Measurements from ENCODE around the gene VEPH1.

VEPH1 gene

DNA sequence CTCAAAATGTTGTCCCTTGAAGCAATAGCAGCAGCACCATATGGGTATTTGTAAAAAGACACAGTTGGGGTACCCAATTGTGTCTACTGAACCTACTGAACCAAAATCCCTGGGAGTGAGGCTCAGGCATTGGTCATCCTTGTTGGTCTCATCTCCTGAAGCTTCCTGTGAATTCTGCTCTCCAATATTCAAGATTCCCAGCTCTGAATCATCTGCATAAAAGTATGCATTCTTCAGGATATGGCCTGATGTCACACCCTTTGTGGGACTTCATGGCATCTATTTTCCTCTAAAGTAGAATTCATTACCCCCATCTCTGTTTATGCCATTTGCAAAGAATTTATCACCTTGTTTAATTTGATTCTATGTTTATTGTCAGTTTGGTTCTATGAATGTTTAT, 79.9 kb downstream of the VEPH1 start:
- no peak for DNase-seq

DNA sequence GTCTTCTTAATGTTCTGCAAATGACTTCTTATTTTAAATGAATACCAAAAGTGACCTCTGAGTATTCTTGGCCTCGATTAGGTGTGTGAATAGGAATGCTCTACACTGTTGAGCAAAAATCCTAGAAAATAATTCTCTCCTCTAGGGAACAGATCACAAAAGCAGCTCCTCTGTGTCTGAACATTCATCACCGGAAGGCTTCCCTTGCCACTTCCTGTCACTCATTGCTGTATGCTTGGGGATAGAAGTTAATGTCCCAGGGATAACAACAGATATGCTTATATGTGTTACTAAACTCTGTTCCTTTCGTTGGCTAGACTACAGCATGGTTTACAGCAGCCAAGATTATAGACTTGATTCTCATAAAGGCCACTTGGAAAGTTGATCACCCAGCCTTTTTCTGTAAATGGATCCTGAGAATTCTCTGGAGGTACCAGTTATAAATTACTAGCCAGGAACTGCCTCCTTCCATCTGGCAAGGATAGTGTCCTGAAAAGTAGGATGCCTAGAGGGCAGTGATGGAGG, 82.5 kb downstream of the VEPH1 start:
- DNase-seq, result no peak

DNA sequence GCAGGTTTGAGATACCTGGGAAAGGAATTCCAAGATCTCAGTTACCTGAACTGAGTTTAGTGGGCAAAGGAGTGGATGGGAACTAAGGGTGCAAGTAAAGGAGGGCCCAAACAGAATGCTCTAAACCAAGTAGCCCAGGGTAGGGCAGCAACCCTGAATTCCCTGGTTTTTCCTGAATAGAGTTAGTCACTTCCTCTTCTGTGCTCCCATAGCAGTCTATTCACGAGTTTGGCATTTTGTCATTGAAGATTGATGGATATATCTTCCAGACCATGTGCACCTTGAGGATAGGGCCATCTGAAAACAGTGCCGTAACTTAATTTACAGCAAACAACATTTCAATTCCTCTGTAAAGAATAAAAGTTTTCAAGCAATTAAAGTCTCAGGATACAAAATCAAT, 85.1 kb downstream of the VEPH1 start:
- no peak for DNase-seq

DNA sequence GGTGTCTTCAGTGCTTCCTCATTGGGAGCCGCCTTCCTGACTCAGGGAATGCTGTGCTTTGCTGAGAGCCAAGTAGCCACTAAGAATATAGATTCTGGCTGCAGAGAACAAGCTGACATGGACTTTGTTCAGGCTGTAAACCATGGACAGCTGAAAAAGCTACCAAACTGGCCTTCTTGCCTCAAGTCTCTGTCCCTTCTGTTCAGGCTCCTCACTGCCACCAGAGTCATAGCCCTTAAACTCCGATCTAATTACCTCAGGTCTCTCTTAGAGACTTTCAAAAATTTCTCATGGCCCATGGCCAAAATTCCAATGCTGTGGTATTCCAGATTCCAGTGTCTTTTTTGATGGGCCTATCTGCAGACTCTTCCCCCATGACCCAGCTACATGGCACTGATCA, 86.0 kb downstream of the VEPH1 start:
- no peak for DNase-seq

DNA sequence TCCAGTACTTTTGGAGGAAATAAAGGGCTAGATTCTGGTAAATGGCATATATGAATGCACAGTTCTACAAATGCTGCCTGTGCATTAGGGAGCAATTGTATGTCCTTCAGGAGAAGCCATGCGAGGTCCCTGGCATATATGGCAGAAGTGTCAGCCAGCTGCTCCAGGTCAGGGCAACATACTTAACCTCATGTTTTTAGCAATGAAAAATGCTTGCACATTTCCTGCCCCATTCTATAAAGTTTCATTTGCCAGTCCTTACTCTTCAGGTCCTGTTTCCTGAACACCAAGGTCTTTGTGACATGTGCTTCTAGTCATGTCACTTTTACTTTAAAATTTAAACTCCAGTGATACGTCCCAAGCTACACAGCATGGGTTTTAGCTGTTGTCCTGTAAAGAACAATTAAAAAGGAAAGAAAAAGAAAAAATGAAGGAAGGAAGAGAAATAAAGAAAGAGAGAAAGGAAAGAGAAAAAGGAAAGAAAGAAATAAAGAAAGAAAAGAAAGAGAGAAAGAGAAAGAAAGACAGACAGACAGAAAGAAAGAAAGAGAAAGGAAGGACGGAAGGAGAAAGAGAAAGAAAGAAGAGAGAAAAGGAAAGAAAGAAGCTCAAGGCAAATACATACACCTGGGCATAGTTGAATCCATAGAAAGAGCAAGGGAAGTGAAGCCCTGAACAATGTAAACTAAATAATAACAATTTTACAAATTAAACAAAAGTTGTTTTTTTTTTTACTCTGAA, 86.7 kb downstream of the VEPH1 start:
- no peak for DNase-seq

DNA sequence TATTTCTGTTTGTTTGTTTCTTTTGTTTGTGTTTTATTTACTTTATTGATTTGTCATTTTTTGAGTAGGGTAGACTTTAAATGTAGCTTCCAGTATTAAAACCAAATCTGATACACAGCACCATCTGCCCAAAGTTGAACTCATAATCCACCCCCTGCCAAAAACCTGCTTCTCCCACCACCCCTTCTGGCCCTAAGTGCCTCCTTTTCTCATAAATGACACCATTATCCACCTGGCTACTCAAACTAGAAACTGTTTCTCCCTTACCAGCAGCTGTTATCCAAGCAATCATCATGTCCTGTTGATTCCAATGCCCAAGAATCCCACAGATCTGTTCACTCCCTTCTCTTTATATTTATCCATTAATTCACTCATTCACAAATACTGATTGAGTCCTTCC, 88.4 kb downstream of the VEPH1 start:
- DNase-seq, result no peak

DNA sequence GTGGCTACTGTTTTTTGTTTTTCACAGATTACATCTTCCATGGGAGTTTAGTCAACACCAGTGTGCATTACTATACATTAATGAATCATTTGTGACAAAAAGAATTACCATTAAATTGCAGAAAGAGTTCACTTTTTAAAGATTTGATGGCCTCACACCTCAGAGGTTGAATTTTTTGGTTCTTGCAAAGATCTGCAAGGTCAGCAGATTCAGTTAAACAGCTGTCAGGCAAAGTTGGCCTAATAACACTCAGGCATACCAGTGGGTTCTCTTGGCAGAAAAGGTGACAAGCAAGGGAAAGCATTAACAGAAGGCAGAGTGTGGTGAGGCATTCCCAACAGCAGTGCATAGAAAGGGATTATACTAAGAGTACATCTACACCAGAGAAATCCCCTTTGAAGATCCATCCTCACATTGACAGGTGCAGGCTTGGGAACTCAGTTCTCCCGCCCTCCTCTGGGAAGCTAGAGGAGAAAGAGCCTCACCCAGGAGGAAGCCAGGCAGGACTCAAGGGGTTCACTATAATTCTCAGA, 90.8 kb downstream of the VEPH1 start:
- DNase-seq, result no peak

DNA sequence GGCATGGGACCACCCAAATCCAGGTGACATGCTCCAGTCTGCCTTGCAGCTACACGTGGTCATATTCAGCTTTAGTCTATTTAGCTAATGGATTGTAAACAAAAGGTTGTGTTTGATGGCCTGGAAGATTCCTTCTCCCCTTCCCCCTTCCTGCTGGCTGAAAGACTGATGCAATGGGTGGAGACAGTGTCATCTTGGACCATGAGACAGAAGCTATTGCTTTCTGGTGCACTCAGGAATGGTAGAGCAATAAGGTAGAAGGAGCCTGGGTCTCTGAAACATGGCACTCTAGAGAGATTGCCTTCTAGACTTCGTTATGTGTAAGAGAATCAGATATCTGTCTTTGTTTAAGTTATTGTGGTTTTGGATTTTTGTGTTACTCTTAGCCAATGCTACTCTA, 92.3 kb downstream of the VEPH1 start:
- no peak for DNase-seq

DNA sequence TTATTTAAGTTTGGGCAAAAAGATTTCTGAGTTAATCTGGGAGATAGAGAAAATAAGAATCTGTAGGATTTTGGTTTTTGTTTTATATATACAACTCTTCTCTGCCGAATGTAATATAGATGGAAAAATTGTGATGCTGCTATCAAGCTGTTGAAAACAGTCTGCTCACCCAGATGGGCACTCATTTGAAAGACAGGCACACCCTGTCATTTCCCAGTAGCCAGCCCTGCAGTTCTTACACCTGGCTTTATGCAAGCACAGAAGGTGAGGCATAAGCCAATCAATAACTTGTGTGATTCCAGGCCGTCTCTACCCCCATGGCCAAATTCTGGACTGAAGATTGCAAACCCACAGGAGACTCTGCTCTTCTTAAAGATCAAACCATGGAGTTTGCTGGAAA, 93.7 kb downstream of the VEPH1 start:
- no peak for DNase-seq

DNA sequence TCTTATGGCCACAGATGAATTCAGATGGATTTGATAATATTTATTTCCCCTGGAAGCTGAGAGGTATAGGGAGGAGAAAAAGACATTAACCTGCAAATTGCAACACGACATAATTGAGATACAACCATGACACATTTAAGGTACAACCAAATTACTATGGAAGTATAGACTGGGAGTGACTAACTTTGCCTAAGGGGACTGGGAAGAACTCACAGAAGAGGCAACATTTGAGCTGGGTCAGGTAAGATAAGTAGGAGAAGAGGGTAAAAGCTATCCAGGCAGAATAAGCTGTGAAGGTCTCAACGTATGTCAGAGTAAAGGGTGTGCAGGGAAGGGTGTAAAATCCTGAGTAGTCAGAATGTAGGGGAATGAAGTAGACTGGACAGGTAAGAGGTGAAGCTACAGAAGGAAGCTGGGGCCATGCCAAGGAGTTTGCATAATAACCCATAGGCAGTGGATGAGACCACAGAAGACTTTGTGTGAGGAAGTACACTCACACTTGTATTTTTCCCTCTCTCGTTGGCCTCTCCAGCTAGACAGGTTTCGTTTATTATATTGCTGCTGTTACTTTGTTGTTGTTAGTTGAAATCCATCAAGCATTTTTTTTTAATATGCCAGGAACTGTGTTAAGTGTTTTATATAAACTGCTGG, 94.6 kb downstream of the VEPH1 start:
- DNase-seq, result no peak

DNA sequence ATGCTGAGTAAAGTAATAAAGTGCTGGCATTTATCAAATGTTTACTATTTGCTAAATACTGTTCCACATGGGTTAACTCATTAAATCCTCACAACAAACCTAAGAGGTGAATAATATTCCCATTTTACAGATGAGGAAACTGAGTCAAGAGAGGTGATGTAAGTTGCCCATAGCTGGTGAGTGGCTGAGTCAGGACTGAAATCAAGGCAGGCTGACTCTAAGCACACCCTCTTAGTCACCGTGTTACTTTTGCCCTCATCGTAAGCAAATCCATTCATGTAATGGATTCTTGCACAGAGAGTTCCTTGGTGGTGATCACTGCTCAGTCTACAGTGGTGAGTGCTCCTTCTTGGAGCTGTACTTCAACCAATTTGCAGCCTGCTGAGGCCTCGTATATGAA, 95.4 kb downstream of the VEPH1 start:
- DNase-seq, result no peak

DNA sequence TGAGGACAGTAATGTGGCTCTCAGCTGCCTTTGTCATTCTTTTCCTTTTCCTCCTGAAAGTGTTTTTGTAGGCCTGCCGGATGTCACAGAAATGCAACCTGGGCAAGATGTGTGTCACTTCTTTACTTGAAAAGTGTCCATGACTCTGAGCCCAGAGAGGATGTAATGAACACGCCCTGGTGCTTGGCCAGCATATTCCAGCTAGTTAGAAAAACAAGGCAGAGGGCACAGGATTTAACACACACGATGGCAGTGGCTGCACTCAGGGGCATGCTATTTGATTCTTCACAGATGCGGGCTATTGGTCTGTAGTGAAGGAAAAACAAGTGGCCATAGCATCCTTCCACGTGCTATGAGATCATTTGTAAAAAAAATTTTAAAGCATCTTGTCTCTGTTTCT, 96.8 kb downstream of the VEPH1 start:
- no peak for DNase-seq

DNA sequence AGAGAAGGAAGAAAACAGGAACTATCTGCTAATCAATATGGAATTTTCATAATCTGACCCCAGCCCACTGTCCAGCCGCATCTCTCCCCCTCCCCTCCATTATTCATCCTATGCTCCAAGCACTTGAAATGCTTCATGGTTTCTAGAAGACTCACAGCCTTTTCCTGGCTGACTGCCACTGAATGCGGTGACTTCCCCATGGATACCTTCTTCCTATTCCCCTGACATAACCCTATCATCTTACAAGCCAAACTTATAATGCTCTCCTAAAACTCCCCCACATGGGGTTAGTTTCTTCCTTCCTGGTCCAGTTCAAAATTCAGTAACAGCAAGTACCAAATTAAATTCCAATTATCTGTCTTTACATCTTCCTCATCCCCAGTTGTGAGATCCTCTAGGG, 97.8 kb downstream of the VEPH1 start:
- no peak for DNase-seq

DNA sequence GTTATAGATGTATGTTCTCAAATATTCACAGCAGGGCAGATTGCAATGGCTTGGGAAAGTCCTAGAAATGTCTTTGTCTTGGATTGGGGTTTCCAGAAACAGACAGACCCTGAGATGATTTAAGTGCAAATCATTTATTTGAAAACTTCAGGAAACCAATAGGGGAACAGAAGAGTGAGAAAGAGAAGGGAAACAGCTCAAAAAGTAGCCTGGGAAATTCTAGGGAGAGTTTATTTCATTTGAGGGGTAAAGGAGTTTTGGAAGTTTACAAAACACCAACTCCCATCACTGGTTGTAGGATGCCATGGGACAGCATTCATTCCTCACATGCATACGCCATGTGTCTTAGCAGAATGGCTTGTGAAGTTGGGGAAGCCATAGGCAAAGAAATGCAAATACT, 98.8 kb downstream of the VEPH1 start:
- DNase-seq, result no peak

DNA sequence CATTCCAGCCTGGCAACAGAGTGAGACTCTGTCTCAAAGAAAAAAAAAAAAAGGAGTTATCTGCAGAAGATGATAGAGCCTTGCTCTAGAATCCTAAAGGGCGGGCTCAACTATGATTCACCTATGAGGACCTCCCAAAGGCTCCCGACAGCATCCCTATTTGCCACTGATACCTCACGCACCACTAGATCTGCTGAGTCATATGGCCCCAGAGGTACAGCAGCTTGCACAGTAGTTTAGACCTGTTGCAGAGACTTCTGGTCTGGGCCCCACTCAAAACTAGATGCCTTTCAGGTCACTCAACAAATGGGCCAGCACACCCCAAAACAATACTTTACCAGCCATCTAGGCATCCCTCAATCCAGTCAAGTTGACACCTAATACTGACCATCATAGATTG, 104.6 kb downstream of the VEPH1 start:
- no peak for DNase-seq

DNA sequence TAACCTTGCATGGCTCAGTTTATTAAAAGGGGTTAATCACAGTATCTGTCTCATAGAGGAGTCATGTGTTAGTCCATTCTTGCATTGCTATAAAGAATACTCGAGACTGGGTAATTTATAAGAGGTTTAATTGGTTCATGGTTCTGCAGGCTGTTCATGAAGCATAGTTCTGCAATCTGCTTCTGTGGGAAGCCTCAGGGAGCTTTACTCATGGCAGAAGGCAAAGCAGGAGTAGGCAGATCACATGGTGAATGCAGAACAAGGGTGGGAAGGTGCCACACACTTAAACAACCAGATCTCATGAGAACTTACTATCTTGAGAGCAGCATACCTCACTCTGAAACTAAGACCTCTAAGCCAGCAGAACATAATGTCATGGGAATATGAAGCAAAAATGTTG, 108.8 kb downstream of the VEPH1 start:
- no peak for DNase-seq

DNA sequence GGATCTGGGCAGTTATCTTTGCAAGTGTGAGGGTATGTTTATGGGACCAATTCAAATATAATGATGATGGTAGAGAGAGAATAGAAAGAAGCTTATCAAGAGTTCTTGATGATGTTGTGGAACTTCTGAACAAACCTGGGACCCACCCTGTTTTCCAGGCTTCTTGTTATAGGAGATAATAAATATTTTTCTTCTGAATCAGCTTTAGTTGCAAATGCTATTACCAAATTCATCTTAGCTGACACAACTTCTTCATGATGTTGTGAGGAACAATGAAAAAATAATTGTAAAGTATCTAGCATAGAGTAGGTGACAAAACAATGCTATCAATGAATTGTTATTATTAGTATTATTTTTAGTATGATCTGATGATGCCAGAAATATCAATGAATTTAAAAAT, 110.1 kb downstream of the VEPH1 start:
- DNase-seq, result no peak

DNA sequence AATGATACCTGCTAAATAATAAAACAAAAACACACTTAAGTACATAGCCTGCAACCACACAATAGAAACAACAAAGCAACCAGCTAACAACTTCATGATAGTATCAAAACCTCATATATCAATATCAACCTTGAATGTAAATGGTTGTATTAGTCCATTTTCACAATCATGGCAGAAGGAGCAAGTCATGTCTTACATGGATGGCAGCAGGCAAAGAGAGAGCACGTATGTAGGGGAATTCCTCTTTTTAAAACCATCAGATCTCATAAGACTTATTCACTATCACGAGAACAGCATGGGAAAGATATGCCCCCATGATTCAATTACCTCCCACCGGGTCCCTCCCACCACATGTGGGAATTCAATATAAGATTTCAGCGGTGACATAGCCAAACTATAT, 111.1 kb downstream of the VEPH1 start:
- DNase-seq, result no peak

DNA sequence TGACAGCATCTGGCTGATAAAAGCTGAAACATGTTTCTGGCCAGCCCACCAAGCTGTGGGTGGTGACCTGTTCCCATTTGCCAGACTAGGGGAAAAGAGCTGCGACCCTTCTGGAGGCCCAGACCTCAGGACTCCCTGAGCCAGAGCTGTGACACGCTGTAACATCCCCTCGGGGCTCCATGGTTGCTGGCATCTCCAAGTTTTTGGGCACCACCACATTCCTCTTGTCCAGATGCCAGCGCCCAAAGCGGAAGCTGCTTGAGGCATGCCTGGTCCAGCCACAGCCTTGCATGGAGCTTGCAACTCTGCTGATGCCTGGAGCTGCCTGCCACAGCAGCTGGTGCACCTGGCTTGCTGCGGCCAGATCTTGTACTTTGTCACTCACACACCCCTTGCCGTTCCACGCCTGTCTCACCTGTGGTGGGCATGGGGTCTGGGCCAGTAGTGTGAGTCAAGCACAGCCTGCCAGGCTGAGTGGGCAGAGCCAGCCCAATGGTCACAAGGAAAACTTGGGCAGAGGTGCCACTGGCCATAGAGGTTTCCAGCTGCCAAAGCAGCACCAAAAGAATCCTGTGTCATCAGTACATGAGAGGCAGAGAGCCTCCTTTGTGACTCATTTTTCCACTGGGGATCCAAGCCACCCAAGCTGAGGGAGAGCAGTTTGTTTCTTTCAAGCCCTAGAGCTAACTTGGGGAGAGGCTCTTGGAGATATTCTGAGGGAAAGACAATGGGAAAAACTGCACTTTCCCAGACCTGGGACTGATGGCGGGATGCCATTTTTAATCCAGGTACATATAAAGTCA, 112.3 kb downstream of the VEPH1 start:
- DNase-seq, result no peak

DNA sequence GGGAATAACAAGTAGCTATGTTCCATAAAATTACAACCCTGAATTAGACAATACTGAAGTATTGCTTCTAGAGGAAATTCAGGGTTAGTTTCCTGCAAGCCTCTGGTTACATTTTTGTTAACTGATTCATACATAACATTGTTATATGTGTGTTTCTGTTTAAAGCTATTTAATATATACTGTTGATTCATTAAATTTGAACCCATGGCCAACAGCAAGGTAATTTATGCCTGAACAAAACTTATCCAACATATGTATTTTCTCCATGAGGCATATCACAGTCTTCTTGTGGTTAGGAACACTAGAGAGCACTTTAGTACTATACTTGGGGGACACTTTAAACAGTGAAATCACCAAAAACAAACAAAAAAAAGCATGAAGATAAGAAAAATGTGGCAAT, 114.2 kb downstream of the VEPH1 start:
- no peak for DNase-seq

DNA sequence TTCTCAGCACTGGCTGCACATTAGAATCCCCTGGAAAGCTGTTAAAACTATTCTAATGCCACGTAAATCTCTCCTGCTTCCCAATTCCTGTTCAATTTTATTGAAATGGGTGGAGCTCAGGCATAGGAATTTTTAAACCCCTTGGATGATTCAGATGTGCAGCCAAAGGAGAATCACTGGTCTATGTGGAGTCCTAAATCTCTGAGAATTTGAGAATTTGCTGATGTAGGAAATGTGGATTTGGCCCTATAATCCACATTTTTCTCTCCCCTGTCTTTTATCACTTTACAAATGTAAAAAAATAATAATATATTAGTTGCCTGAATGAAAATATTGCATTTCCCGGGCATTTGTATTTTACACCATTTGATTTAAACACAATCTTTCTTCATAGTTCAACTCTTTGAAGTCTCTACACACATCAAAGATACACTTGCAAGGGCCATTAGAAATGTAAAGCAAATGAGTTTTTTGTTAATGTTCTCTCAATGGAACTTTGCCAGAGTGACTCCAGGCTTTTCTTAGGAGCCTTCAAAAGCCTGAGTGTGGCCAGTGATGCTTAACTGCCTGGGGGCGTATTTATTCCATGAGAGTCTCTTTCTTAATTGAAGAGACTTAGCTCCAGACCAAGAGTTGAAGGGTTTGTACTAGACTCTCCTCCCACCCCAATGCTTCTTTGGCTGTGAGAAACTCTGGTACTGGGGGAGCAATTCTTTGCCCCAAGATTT, 115.3 kb downstream of the VEPH1 start:
- no peak for DNase-seq

DNA sequence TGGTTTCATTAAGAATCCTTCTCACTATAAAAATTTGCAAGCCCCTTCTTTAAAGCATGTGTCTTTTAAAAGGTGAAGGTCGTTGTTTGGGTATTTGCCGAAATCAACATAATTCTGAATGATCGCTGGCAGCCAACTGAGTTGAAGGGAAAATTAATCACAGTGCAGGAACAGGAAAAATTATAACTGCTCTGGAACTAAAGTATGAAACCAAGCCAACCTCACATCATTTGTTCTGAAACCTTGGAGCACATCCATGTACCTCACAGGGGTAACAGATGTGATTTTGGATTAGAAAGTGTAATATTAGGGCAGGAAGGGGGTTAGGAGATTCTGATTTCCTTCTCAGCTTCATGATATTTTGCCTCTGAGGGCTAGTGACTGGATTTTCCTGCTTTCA, 118.7 kb downstream of the VEPH1 start:
- DNase-seq, result no peak

DNA sequence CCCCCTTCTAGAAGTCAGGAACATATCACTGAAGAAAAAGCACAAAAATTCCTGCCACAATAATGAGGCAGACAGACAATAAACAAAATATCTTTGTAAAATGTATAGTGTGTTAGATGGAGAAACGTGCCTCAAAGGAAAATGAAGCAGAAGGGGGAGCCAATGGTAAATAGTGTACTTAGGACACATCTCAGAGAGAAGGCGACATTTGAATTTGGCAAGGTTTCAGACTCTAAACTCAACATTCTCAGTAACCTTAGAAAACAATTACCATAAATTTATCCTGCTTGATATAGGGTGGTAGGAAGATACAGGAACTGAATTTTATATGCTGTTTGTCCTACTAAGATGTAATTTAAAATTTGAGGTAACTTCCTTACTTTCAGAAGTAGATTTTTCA, 119.2 kb downstream of the VEPH1 start:
- DNase-seq, result no peak

Measured in activated CD4-positive, alpha-beta T cell treated with anti-CD3 and anti-CD28 coated beads, Interleukin-2, amount 50 U/mL, for 16 hours (primary cell).